ENCODE measurements around the gene PRKCB. TPM values are rescaled to one million over a fixed set of nuclear protein-coding genes. Genes with fewer than 3 reads are reported as not detected.

Gene PRKCB
- total RNA-seq, 1 donor from 2014 or later: 0.69 TPM

DNA sequence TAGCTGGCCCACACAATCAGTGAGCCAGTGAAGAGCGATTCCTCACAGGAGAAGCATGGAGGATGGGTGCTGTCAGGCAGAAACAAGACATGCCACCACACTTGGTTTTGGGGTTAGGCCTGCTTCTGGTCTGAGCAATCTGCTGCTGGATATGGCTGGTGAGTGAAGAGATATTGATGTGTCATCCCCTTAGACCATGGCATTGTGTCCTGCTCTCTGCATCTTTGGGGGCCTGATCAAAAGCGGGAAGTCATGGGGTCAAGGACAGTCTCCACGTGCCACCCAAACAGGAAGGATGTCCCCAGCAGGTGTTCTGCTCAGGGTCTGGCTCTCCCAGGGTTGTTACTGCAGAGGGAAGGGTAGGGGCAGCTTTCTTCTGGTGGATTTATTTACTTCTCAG is 140.7 kb downstream of the PRKCB start:
- H3K27me3 Mint-ChIP-seq (ENCODE audit: unreplicated experiment): peaks cover 9% of the 10 kb centered on the region
- peaks cover 12% of the 10 kb centered on the region for H3K4me1 Mint-ChIP-seq (ENCODE audit: low read depth, unreplicated experiment)
- TF ChIP-seq, protein P1, sequence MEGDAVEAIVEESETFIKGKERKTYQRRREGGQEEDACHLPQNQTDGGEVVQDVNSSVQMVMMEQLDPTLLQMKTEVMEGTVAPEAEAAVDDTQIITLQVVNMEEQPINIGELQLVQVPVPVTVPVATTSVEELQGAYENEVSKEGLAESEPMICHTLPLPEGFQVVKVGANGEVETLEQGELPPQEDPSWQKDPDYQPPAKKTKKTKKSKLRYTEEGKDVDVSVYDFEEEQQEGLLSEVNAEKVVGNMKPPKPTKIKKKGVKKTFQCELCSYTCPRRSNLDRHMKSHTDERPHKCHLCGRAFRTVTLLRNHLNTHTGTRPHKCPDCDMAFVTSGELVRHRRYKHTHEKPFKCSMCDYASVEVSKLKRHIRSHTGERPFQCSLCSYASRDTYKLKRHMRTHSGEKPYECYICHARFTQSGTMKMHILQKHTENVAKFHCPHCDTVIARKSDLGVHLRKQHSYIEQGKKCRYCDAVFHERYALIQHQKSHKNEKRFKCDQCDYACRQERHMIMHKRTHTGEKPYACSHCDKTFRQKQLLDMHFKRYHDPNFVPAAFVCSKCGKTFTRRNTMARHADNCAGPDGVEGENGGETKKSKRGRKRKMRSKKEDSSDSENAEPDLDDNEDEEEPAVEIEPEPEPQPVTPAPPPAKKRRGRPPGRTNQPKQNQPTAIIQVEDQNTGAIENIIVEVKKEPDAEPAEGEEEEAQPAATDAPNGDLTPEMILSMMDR (IDR thresholded peaks at IDR 0.05; ENCODE audit: partially characterized antibody, unreplicated experiment): no peak
- H3K36me3 Mint-ChIP-seq (ENCODE audit: unreplicated experiment): peaks cover 3% of the 10 kb centered on the region
- peaks cover 3% of the 10 kb centered on the region for H3K9me3 Mint-ChIP-seq (ENCODE audit: unreplicated experiment)
- no peak overlapping the region for H3K4me3 Mint-ChIP-seq (ENCODE audit: unreplicated experiment)
- no peak for DNase-seq
- H3K27ac Mint-ChIP-seq (ENCODE audit: unreplicated experiment): no peak overlapping the region

DNA sequence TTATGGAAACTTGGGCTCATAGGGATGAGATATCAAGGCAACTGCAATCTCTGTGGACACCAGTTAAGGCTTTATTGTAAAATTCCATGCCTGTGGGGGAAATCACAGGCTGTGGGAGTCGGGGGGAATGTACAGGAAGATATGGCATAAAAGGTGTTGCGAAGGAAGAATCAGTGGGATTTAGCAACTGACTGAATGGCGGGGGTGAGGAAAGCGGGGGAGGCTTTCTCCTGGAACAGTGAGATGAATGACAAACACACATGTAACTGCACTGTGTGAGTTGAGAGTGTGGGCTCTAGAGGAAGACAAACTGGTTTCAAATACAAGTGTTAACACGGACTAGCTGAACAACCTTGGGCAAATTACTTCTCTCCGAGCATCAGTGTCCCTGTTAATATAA is 143.7 kb downstream of the PRKCB start:
- Mint-ChIP-seq H3K27me3 (ENCODE audit: unreplicated experiment) (peaks cover 2% of the 10 kb centered on the region), H3K27ac (ENCODE audit: unreplicated experiment) (no peak overlapping the region), H3K4me3 (ENCODE audit: unreplicated experiment) (no peak overlapping the region), H3K4me1 (ENCODE audit: low read depth, unreplicated experiment) (peaks cover 12% of the 10 kb centered on the region), H3K36me3 (ENCODE audit: unreplicated experiment) (peaks cover 3% of the 10 kb centered on the region), H3K9me3 (ENCODE audit: unreplicated experiment) (peaks cover 3% of the 10 kb centered on the region)
- TF ChIP-seq, protein P1 (IDR thresholded peaks at IDR 0.05; ENCODE audit: partially characterized antibody, unreplicated experiment): no peak
- no peak for DNase-seq

DNA sequence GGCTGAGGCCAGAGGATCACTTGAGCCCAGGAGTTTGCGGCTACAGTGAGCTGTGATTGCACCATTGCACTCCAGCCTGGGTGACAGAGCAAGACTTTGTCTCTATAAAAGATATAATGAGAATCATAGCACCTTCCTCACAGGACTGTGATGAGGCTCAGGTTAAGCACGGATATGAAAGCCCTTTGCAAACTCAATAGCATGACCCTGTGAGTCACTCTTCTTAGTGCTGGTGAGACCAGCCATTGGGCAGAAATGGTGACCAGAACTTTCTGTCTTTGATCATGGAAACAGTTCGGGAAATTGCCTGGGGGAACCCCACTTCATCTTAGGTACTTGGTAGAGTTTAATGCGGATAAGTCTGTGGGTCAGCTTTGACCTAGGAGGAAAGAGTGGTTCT is 144.2 kb downstream of the PRKCB start:
- DNase-seq: no peak
- Mint-ChIP-seq H3K4me1 (ENCODE audit: low read depth, unreplicated experiment) (peaks cover 12% of the 10 kb centered on the region), H3K27ac (ENCODE audit: unreplicated experiment) (no peak overlapping the region), H3K27me3 (ENCODE audit: unreplicated experiment) (peaks cover 2% of the 10 kb centered on the region), H3K9me3 (ENCODE audit: unreplicated experiment) (peaks cover 3% of the 10 kb centered on the region), H3K4me3 (ENCODE audit: unreplicated experiment) (no peak overlapping the region), H3K36me3 (ENCODE audit: unreplicated experiment) (peaks cover 3% of the 10 kb centered on the region)
- TF ChIP-seq, protein P1 (IDR thresholded peaks at IDR 0.05; ENCODE audit: partially characterized antibody, unreplicated experiment): no peak

DNA sequence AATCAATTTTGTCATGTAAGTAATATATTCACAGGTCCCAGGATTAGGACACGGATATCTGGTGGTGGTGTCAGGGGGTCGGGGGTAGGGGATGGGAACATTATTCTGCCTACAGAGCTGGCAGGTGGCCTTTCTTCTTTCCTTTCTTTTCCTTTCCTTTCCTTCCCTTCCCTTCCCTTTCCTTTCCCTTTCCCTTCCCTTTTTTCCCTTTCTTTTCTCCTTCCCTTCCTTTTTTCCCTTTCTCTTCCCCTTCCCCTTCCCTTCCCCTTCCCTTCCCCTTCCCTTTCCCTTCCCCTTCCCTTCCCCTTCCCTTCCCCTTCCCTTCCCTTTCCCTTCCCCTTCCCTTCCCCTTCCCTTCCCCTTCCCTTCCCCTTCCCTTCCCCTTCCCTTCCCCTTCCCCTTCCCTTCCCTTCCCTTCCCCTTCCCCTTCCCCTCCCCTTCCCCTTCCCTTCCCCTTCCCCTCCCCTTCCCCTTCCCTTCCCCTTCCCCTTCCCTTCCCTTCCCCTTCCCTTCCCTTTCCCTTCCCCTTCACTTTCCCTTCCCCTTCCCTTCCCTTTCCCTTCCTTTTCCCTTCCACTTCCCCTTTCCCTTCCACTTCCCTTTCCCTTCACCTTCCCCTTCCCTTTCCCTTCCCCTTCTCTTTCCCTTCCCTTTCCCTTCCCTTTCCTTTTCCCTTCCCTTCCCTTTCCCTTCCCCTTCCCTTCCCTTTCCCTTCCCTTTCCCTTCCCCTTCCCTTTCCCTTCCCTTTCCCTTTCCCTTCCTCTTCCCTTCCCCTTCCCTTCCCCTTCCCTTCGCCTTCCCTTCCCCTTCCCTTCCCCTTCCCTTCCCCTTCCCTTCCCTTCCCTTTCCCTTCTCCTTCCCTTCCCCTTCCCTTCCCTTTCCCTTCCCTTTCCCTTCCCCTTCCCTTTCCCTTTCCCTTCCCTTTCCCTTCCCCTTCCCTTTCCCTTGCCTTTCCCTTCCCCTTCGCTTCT is 145.9 kb downstream of the PRKCB start:
- no peak for DNase-seq
- peaks cover 12% of the 10 kb centered on the region for H3K4me1 Mint-ChIP-seq (ENCODE audit: low read depth, unreplicated experiment)
- H3K27me3 Mint-ChIP-seq (ENCODE audit: unreplicated experiment): peaks cover 4% of the 10 kb centered on the region
- no peak overlapping the region for H3K4me3 Mint-ChIP-seq (ENCODE audit: unreplicated experiment)
- peaks cover 3% of the 10 kb centered on the region for H3K9me3 Mint-ChIP-seq (ENCODE audit: unreplicated experiment)
- TF ChIP-seq, protein P1 (IDR thresholded peaks at IDR 0.05; ENCODE audit: partially characterized antibody, unreplicated experiment): no peak
- peaks cover 3% of the 10 kb centered on the region for H3K36me3 Mint-ChIP-seq (ENCODE audit: unreplicated experiment)
- no peak overlapping the region for H3K27ac Mint-ChIP-seq (ENCODE audit: unreplicated experiment)

DNA sequence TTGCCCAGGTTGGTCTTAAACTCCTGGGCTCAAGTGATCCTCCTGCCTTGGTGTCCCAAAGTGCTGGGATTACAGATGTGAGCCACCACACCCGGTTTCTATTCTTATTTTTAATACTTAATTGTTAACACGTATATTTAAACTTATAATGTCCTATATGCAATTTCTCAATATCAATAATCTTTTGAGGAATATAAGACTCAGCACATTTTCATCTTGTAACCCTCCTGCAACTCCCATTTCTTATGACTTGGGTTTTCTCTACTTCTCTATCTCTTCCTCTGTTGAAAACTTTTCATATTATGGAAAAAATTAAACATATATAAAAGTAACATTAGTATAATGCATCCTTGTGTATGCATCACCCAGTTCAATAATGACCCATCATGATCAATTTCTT is 150.7 kb downstream of the PRKCB start:
- no peak overlapping the region for H3K27ac Mint-ChIP-seq (ENCODE audit: unreplicated experiment)
- H3K36me3 Mint-ChIP-seq (ENCODE audit: unreplicated experiment): no peaks in the 10 kb centered on the region
- peaks cover 5% of the 10 kb centered on the region for H3K27me3 Mint-ChIP-seq (ENCODE audit: unreplicated experiment)
- no peak overlapping the region for H3K4me3 Mint-ChIP-seq (ENCODE audit: unreplicated experiment)
- TF ChIP-seq, protein P1 (IDR thresholded peaks at IDR 0.05; ENCODE audit: partially characterized antibody, unreplicated experiment): no peak
- no peaks in the 10 kb centered on the region for H3K4me1 Mint-ChIP-seq (ENCODE audit: low read depth, unreplicated experiment)
- no peaks in the 10 kb centered on the region for H3K9me3 Mint-ChIP-seq (ENCODE audit: unreplicated experiment)
- no peak for DNase-seq
